Activated CD8-positive, alpha-beta memory T cell treated with anti-CD3 and anti-CD28 coated beads for 36 hours (primary cell): Measurements from ENCODE around the gene GRM5. TPM values are rescaled to one million over a fixed set of nuclear protein-coding genes. Genes with fewer than 3 reads are reported as not detected.
"Not testable (repeated sequence)": the region's sequence is repeated elsewhere in the genome, so short reads cannot be mapped to it uniquely, and the experiment has no call there.

ENCODE experiments used
- CTCF ChIA-PET: fragments of 350-600 bp; sonication (Branson Sonifier 250); formaldehyde crosslinking; loops from one replicate; lab custom pipeline; 2021; ENCODE audit warnings: antibody characterized with exemption; lab: Charles Lee
- POLR2A ChIA-PET: fragments of 350-600 bp; sonication (Branson Sonifier 250); formaldehyde crosslinking; loops from one replicate; lab custom pipeline; 2021; ENCODE audit warnings: antibody characterized with exemption; lab: Charles Lee
- total RNA-seq, 2 experiments: library from RNA; stranded (reverse); gene quantifications; one replicate each; pipeline ENCODE4 v1.2.3, GENCODE V29; 2021

Gene GRM5
- total RNA-seq, result not detected

DNA sequence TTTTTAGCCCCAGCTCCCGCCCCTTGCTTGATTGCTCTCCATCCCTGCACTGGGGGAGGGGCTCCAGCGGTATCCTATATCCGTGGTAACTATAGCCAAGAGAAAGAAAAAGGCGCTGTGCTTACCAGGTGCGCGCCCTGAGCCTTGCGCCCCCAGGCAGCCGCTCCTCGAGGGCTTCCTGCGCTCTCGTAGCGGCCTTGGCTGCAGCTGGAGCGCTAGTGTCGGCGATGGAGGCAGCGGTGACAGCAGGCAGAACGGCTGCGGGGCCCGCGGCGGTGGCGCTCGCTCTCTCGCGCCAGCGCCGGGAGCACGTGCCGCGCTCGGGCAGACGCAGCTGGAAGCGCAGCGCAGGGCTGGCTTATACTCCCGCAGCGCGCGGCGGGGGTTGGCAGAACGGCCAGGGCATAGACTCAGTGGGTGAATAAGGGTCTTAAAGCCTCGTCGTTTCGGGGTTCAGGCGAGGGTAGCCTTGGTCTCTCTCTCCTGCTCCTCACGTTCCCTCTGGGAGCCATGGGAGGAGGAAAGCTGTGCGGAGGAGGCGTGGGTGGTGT lies at the start of gene GRM5:
TSS of gene GRM5 (minus strand) at position 332 of the 551 bp plus-strand sequence. CDS start 18,110 bp downstream, outside the sequence.
- POLR2A ChIA-PET, CTCF ChIA-PET: not testable (repeated sequence)

DNA sequence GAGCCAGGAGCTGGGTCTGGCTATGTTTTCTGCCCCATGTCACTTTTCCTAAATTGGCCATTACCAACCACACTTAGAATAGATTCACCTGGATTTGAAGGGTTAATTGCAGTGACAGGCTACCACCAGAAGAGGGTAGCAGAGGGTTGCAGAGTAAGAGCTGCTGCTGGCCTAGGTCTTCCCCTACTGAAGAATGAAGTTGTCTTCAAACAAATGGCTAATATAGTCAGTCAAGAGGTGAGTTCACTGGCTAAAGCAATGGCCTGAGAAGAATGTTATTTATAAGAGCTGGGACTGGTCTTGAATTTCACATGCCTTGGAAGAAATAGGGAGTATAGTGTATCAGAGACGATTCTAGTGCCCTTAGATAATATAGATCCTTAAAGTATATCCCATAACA lies 32.2 kb upstream of the GRM5 start:
- POLR2A ChIA-PET, CTCF ChIA-PET: not testable (repeated sequence)

DNA sequence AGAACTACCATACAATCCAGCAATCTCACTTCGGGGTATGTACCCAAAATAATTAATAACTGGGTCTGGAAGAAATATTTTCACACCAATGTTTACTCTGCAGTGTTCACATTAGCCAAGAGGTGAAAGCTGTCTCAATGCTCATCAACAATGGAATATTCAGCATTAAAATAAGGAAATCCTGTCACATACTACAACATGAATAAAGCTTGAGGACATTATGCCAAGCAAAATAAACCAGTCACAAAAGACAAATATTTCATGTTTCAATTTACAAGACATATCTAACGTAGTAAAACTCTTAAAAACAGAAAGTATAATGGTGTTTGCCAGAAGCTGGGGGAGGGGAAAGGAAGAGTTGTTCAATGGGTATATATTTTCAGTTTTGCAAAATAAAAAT lies 28.0 kb upstream of the GRM5 start:
- CTCF ChIA-PET, POLR2A ChIA-PET: not testable (repeated sequence)

- POLR2A ChIA-PET, CTCF ChIA-PET: not testable (repeated sequence)
Measured at GRCh38 chr11:89084951-89085350, 19.2 kb upstream of the GRM5 start.

DNA sequence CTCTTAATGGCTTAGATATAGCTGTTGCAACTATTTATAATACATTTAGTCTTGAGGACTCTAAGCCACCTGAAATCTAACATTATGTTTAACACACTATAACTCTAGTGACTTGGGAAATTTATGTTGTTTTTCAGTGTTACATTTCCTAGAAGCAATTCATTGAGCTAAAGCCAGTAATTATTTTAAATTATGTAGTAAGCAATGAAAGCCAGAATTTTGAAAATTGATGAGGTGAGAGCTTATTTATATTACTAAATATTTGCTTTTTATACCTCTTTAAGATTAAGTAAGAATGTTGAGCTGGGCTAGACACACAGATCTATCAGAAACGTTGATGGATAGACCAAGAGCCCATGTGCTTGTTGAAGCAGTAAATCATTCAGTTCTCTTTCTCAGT lies 5.1 kb upstream of the GRM5 start:
- CTCF ChIA-PET, result not testable (repeated sequence)

DNA sequence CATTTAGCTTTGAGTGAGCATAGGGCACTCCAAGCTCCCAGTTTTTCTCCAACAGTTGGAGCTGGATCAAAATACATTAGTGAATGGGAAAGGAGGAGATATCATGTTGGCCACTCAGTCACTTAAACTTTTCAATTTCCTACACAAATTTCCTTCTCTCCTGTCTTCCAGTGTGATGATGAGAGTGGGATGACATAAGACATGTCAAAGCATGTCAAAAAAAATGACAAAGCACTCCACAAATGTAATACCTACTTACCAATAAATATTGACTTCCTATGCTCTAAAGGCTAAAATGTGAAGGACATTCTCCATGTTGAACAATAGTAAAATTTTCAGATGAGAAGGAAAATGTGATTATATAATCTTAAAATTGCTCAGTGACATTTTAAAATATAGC lies 1.5 kb upstream of the GRM5 start:
- POLR2A ChIA-PET, result no interaction called here
- CTCF ChIA-PET, result no interaction called here

More for the DNA sequence above, 5.1 kb upstream of the GRM5 start:
- POLR2A ChIA-PET, result not testable (repeated sequence)

- POLR2A ChIA-PET, result no interaction called here
- CTCF ChIA-PET, result no interaction called here
Measured at GRCh38 chr11:89065066-89065465, 716 bp downstream of the GRM5 start.

DNA sequence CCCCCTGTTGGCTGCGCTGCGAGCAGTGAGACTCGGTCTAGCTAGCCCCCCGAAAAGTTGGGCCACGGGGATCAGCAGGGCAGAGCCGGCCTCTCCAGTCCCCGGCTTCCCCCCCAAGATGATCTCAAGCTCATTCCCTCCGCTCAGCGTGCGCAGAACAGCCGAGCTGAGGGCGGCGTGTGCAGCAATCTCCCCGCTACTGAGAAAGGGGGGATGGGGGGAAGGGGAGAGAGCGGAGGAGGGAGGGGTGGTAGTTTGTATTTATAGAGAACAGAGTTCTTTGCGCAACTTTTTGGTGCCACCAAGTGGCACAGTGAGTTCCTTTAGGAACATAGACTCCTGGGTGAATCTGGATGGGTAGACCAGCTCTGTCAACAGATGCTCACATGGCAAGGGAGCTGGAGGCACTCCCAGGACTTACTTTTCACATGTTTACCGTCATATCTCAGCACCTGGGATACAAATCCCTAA lies 2.3 kb downstream of the GRM5 start:
- POLR2A ChIA-PET, CTCF ChIA-PET: not testable (repeated sequence)

DNA sequence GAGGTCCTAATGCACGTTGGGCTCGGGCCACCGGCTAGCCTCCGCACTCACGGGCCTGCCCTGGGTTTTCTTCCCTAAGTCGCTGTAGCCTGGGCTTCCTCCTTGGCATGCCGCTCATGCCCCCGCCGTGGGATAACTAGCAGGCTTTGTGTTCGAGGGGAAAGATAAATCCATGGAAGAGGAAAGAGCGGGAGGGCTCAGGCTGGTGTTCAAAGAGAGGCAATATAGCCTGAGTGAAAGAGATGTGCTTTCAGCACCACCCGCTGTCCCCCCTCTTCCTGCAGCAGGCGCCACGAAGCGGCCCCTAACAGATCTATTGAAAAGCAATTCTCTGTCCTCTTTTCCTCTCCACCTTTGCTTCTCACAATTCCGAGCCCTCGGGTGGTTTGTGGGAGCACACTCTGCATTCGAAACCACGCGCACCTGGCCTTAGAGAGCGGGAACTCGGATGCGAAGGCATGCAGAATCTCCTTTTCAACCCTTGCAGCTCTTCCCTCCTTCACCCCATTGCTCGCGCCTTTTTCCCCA lies 2.9 kb downstream of the GRM5 start:
- CTCF ChIA-PET, POLR2A ChIA-PET: not testable (repeated sequence)

DNA sequence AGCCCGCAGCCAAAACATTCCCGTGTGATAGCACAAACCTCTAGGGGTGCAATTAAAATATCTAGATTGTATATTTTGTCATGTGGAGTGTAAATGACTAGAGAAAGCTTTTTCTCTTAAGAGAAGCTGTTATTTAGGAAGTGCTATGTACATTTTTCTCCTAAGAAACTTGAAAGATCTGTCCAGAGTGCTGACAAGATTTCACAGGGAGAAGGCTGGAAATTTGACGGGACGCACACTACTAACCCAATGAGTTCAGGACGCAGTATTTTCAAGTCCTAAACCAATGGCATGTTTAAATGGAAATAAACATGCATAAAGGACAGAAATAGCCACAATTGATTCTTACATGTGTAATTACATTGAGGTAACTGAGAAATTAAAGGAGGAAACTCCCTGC lies 3.9 kb downstream of the GRM5 start:
- POLR2A ChIA-PET, result not testable (repeated sequence)

GRCh38 chr11:89057406-89057805 lies 8.4 kb downstream of the GRM5 start:
- CTCF ChIA-PET, POLR2A ChIA-PET: not testable (repeated sequence)

More for the DNA sequence above, 3.9 kb downstream of the GRM5 start:
- CTCF ChIA-PET, result not testable (repeated sequence)

GRCh38 chr11:89052220-89052619 lies 13.6 kb downstream of the GRM5 start:
- CTCF ChIA-PET, result no interaction called here
- POLR2A ChIA-PET, result no interaction called here

GRCh38 chr11:89047159-89047558 lies 18.6 kb downstream of the GRM5 start:
- POLR2A ChIA-PET, CTCF ChIA-PET: not testable (repeated sequence)

GRCh38 chr11:89043861-89044588 lies 21.8 kb downstream of the GRM5 start:
- CTCF ChIA-PET, POLR2A ChIA-PET: not testable (repeated sequence)

- CTCF ChIA-PET, POLR2A ChIA-PET: not testable (repeated sequence)
Measured at GRCh38 chr11:89029671-89030070, 36.1 kb downstream of the GRM5 start.

GRCh38 chr11:89021339-89021738 lies 44.4 kb downstream of the GRM5 start:
- POLR2A ChIA-PET, result no interaction called here
- CTCF ChIA-PET, result no interaction called here

GRCh38 chr11:89019827-89020547 lies 45.8 kb downstream of the GRM5 start:
- POLR2A ChIA-PET, CTCF ChIA-PET: not testable (repeated sequence)

DNA sequence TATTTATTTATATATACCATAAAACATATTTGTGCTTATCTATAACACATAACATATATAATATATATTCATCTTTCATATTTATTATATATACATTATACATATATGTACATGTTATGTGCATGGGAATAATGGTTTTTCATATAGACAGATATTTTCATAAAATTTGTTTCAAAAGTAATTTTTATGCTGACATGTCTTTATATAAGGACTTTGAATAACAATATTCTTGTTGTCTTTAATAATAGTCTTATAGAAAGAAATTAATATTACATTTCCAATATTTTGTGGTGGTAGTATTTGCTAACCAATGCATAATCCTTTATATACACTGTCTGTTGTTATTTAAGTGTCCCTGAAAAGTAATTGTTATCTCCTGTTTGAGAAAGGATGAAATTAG lies 49.6 kb downstream of the GRM5 start:
- POLR2A ChIA-PET, result no interaction called here
- CTCF ChIA-PET, result no interaction called here

GRCh38 chr11:89015614-89016013 lies 50.2 kb downstream of the GRM5 start:
- POLR2A ChIA-PET, result no interaction called here
- CTCF ChIA-PET, result no interaction called here

DNA sequence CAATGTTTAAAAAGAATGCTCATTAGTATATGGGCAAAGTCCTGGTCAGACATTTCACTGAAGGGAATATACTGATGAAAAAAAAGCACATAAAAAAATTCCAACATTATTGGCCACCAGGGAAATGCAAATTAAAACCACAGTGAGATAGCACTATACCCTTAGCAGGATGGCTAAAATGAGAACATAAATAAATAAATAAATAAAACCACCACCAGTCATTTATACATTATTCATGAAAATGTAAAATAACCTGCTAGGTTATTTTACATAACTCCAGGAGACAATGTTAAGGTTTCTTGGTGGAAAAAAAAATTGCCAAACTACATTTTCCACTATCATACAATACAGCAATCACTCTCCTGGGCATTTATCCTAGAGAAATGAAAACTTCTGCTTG lies 64.9 kb downstream of the GRM5 start:
- CTCF ChIA-PET, POLR2A ChIA-PET: not testable (repeated sequence)
